IMR-90 (cell line): ENCODE measurements around the gene CCDC184.

Experiments
- BHLHE40 ChIP-seq: fragments of 150-350 bp; IDR thresholded peaks from 2 replicates; pipeline ENCODE4 v1.6.1; 2016; ENCODE audit warnings: mild to moderate bottlenecking, low read depth, low read length
- POLR2A ChIP-seq: IDR thresholded peaks from 2 replicates; pipeline ENCODE4 v1.6.1; 2012; ENCODE audit warnings: mild to moderate bottlenecking, low read depth, low read length

DNA sequence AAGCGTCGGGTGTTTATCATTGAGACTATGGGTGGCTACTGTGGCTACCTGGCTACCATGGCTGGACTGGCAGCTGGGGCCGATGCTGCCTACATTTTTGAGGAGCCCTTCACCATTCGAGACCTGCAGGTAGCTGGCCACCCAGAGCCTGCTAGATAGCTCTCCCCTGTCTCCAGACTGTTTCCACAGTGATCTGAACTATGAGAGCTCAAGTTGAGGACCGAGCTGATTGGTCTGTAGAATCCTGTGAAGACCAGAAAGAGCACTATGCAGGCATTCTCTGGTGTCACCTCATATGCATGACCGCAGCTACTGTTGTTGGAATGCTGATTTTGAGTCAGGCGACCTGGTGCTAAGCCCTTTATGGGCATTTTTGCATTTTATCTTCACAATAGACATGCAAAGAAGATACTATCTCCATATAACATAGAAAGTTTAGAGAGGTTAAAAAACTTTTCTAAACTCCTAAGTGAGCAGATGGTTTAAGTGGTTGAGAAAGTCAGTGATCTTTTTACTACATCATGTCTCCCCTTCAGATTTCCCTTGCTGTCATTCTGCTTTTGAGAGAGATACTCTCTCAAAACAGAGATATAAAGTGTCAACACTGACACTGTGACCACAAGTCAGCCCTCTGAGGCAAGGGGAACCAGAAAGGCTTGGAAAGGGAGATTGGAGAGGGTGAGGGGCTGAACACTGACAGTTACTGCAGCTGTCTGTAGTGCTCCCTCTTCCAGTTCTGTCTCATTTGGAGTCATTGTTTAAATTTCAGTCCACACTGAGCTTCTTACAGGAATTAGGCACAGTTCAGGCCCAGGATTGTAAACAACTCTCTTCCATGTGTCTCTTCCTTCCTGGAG lies 40.4 kb upstream of the CCDC184 start:
- TF ChIP-seq BHLHE40 (no peak), POLR2A (no peak)
